ENCODE results near the gene RAB7A. TPM values are rescaled to one million over a fixed set of nuclear protein-coding genes. Genes with fewer than 3 reads are reported as not detected.

RAB7A gene
- total and polyA plus RNA-seq, 2 of the 13 experiments (the other 11 are each of a cell fraction or from before 2014, with no cell fraction given), result 26.5 to 182 TPM

DNA sequence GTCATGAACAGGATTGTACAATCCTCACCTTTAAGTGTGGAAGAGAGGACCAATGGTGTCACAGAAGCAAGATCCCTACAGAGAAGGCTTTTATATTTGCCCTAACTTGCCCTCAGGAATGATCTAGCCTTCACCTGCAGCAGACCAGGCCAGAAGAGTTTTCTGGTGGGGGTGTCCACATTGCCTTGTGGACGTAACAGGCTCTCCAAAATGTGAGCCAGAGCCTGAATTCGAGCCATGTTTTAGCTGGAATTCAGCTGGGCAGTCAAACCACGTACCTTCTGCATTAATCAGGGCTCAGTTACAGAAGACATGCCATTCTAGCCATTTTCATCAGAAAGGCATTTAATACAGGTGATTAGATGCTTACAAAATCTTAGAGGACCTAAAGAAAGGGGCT, 23.6 kb upstream of the RAB7A start:
- no peaks in the 10 kb centered on the region for H3K9me3 ChIP-seq (ENCODE audit: low read length)
- CTCF ChIA-PET (ENCODE audit: low intra/inter-chr PET ratio, low total read pairs), result no interaction called here
- H3K4me1 ChIP-seq (ENCODE audit: insufficient read depth, low read length), result no peaks in the 10 kb centered on the region
- 15% methylated on average over 3 of the region's 3 CpGs for WGBS (ENCODE audit: low lambda C conversion rate)
- ATAC-seq (no peak), DNase-seq (ENCODE audit: low spot score) (no peak), FAIRE-seq (no peak)
- BruUV-seq (replicated peaks), result no TSS peak
- TF ChIP-seq RELA (CRISPR knock-in tag; IDR thresholded peaks at IDR 0.05) (no peak), KAT8 (CRISPR knock-in tag; IDR thresholded peaks at IDR 0.05) (no peak)
- no peak overlapping the region for H3K4me3 ChIP-seq (replicated peaks in 1 of 3; ENCODE audit: insufficient read depth in 1 of 3, low read depth in 2 of 3, low read length in 3 of 3)
- no peak overlapping the region for H3K27ac ChIP-seq (ENCODE audit: extremely low read length, insufficient read depth, low read length)
- no peak overlapping the region for H3K4me2 ChIP-seq (ENCODE audit: low read depth, low read length)
- no peaks in the 10 kb centered on the region for H3K36me3 ChIP-seq (replicated peaks in 1 of 2; ENCODE audit: control insufficient read depth in 1 of 2, insufficient read depth in 2 of 2, low read length in 2 of 2)
- H2AFZ ChIP-seq (ENCODE audit: low read length), result no peak overlapping the region
- no peaks in the 10 kb centered on the region for H3K79me2 ChIP-seq (ENCODE audit: insufficient read depth, low read length)
- H4K20me1 ChIP-seq (ENCODE audit: insufficient read depth, low read length), result no peaks in the 10 kb centered on the region
- POLR2A ChIA-PET, result no interaction called here
- in situ Hi-C loops (cut with HindIII; ENCODE audit: extremely low pct_ligation_motif_present, low pct_unique_long_range_greater_than_20kb) (no loop called here), intact Hi-C loops (cut with micrococcal nuclease; ENCODE audit: unreplicated experiment) (no loop called here)
- H3K27me3 ChIP-seq (ENCODE audit: control insufficient read depth in 1 of 2, insufficient read depth in 2 of 2, low read length in 2 of 2), result peaks cover 2 to 9% of the 10 kb centered on the region in 2 experiments; a peak in 1 of 5 replicates
- H3K9ac ChIP-seq (ENCODE audit: insufficient read depth, low read depth, low read length), result no peak overlapping the region

DNA sequence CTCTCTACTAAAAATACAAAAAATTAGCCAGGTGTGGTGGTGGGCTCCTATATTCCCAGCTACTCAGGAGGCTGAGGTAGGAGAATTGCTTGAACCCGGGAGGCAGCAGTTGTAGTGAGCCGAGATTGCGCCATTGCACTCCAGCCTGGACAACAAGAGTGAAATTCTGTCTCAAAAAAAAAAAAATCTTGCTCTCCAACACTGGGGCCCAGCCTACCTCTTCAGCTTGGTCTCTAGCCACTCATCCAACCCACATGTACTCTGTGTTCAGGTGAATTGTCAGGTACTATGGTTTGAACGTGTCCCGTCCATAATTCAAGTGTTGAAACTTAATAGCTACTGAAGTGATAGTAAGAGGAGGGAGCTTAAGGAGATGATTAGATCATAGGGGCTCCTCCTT, 22.4 kb upstream of the RAB7A start:
- ChIA-PET CTCF (ENCODE audit: low intra/inter-chr PET ratio, low total read pairs) (no interaction called here), POLR2A (no interaction called here)
- H3K4me3 ChIP-seq (replicated peaks in 1 of 3; ENCODE audit: insufficient read depth in 1 of 3, low read depth in 2 of 3, low read length in 3 of 3), result no peak overlapping the region
- FAIRE-seq (no peak), DNase-seq (ENCODE audit: low spot score) (no peak), ATAC-seq (no peak)
- no peaks in the 10 kb centered on the region for H3K9me3 ChIP-seq (ENCODE audit: low read length)
- 39% methylated on average over 5 of the region's 5 CpGs for WGBS (ENCODE audit: low lambda C conversion rate)
- no peak overlapping the region for H3K27ac ChIP-seq (ENCODE audit: extremely low read length, insufficient read depth, low read length)
- intact Hi-C loops (cut with micrococcal nuclease; ENCODE audit: unreplicated experiment), result no loop called here
- peaks cover 11% of the 10 kb centered on the region for H3K4me1 ChIP-seq (ENCODE audit: insufficient read depth, low read length)
- no peaks in the 10 kb centered on the region for H3K79me2 ChIP-seq (ENCODE audit: insufficient read depth, low read length)
- no peaks in the 10 kb centered on the region for H3K36me3 ChIP-seq (replicated peaks in 1 of 2; ENCODE audit: control insufficient read depth in 1 of 2, insufficient read depth in 2 of 2, low read length in 2 of 2)
- in situ Hi-C loops (cut with HindIII; ENCODE audit: extremely low pct_ligation_motif_present, low pct_unique_long_range_greater_than_20kb), result no loop called here
- H3K4me2 ChIP-seq (ENCODE audit: low read depth, low read length), result no peak overlapping the region
- no TSS peak for BruUV-seq (replicated peaks)
- H3K27me3 ChIP-seq (ENCODE audit: control insufficient read depth in 1 of 2, insufficient read depth in 2 of 2, low read length in 2 of 2), result peaks cover 2 to 9% of the 10 kb centered on the region in 2 experiments; a peak in 1 of 5 replicates
- H4K20me1 ChIP-seq (ENCODE audit: insufficient read depth, low read length), result no peaks in the 10 kb centered on the region
- no peak overlapping the region for H2AFZ ChIP-seq (ENCODE audit: low read length)
- H3K9ac ChIP-seq (ENCODE audit: insufficient read depth, low read depth, low read length), result no peak overlapping the region
- no peak for TF ChIP-seq ZNF329 (CRISPR knock-in tag; IDR thresholded peaks at IDR 0.05; ENCODE audit: low read depth)
- TF ChIP-seq, protein P1, sequence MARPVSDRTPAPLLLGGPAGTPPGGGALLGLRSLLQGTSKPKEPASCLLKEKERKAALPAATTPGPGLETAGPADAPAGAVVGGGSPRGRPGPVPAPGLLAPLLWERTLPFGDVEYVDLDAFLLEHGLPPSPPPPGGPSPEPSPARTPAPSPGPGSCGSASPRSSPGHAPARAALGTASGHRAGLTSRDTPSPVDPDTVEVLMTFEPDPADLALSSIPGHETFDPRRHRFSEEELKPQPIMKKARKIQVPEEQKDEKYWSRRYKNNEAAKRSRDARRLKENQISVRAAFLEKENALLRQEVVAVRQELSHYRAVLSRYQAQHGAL (CRISPR knock-in tag; IDR thresholded peaks at IDR 0.05; ENCODE audit: not compliant biosample characterization), result no peak
- TF ChIP-seq NCOR1 (IDR thresholded peaks at IDR 0.05; ENCODE audit: borderline replicate concordance, low read length), result no peak
- no peak for TF ChIP-seq CC2D1A (CRISPR knock-in tag; IDR thresholded peaks at IDR 0.05)
- TF ChIP-seq MBD4 (IDR thresholded peaks at IDR 0.05; ENCODE audit: borderline replicate concordance, low read length), result no peak
- TF ChIP-seq, protein P2, sequence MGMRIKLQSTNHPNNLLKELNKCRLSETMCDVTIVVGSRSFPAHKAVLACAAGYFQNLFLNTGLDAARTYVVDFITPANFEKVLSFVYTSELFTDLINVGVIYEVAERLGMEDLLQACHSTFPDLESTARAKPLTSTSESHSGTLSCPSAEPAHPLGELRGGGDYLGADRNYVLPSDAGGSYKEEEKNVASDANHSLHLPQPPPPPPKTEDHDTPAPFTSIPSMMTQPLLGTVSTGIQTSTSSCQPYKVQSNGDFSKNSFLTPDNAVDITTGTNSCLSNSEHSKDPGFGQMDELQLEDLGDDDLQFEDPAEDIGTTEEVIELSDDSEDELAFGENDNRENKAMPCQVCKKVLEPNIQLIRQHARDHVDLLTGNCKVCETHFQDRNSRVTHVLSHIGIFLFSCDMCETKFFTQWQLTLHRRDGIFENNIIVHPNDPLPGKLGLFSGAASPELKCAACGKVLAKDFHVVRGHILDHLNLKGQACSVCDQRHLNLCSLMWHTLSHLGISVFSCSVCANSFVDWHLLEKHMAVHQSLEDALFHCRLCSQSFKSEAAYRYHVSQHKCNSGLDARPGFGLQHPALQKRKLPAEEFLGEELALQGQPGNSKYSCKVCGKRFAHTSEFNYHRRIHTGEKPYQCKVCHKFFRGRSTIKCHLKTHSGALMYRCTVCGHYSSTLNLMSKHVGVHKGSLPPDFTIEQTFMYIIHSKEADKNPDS (CRISPR knock-in tag; IDR thresholded peaks at IDR 0.05), result no peak
- TF ChIP-seq RERE (CRISPR knock-in tag; IDR thresholded peaks at IDR 0.05; ENCODE audit: low read depth), result no peak
